Right lobe of liver (tissue), 6 donors: ENCODE measurements around the gene WDFY4. TPM values are rescaled to one million over a fixed set of nuclear protein-coding genes. Genes with fewer than 3 reads are reported as not detected.

Source experiments
- ATAC-seq, 4 donors: fragments of 200-7000 bp; cut with Tn5 transposase; one replicate each; pipeline ENCODE4 v1.9.1; 2020; ENCODE audit warnings: mild to moderate bottlenecking in 4 of 4, moderate library complexity in 4 of 4
- DNase-seq, 3 donors: peaks; one replicate each; pipeline ENCODE4 v3.0.0-alpha.2; 2020
- H3K27ac ChIP-seq, 3 donors: fragments of 200-600 bp; one replicate each; pipeline ENCODE4 v1.8.0; 2022
- H3K27me3 ChIP-seq, 2 donors: fragments of 200-600 bp; one replicate each; pipeline ENCODE4 v1.8.0; 2022
- H3K36me3 ChIP-seq, 4 donors: fragments of 200-600 bp; sonication (generic) in 1 of 4; one replicate each; pipeline versions ENCODE4 v1.5.1 to v1.8.0; 2017 to 2022; ENCODE audit warnings: control low read depth in 1 of 4
- H3K4me1 ChIP-seq, 4 donors: fragments of 200-600 bp; sonication (generic) in 1 of 4; one replicate each; pipeline versions ENCODE4 v1.5.1 to v1.8.0; 2017 to 2022; ENCODE audit warnings: control low read depth in 1 of 4
- H3K4me3 ChIP-seq, 3 donors: fragments of 200-600 bp; one replicate each; pipeline ENCODE4 v1.8.0; 2022
- H3K9me3 ChIP-seq, 4 donors: fragments of 200-600 bp; sonication (generic) in 1 of 4; one replicate each; pipeline versions ENCODE4 v1.5.1 to v1.8.0; 2017 to 2022; ENCODE audit warnings: control low read depth in 1 of 4
- CTCF ChIP-seq, 4 donors: fragments of 200-600 bp in 3 of 4; fragments of 450-650 bp in 1 of 4; IDR thresholded peaks; one replicate each; pipeline versions ENCODE4 v1.5.1 to v1.8.0; 2016 to 2022; ENCODE audit warnings: antibody characterized with exemption in 4 of 4, mild to moderate bottlenecking in 2 of 4
- POLR2A ChIP-seq: fragments of 450-650 bp; IDR thresholded peaks from one replicate; pipeline ENCODE4 v1.6.1; 2017; ENCODE audit warnings: antibody characterized with exemption, mild to moderate bottlenecking
- WGBS: methylation state at CpG from one replicate; pipeline ENCODE4 v1.1.6; 2018; ENCODE audit warnings: low coverage, low lambda C conversion rate; ENCODE audit not compliant: insufficient coverage; ENCODE audit errors: missing lambda C conversion rate; 5-methylcytosine and 5-hydroxymethylcytosine counted together
- intact Hi-C, 2 donors: fragments of 100-400 bp; cut with DNase I; formaldehyde crosslinking; loops; one replicate each; pipeline versions ENCODE4 v1.11.2 to v1.14.1; 2022
- total RNA-seq, 6 experiments: library from RNA; depleted of rRNA in 2 of 6; stranded (reverse); fragments of >200 nt in 2 of 6; fragmentation: NEBNext Ultra II Directional in 3 of 6; extraction: Animal tissue kit (Norgen Biotek cat#: 25700) in 3 of 6; gene quantifications; one replicate each; pipeline versions ENCODE4 v1.1.0 to v1.2.4, GENCODE V29; 2016 to 2023
- donor health status: DM: no; HTN: yes; CAD: no.
- donor health status: DM: no; HTN: no; CAD: no.
- donor health status: DM: no; HTN: no; CAD: no.
- donor health status: DM: no; HTN: yes; CAD: no.
- donor health status: DM: no; HTN: yes; CAD: no.

WDFY4 gene
- total RNA-seq, 6 experiments from 2014 or later = 1.4 to 4.1 (median 1.9) TPM

GRCh38 chr10:48800007-48800675 lies 115.5 kb downstream of the WDFY4 start:
- DNase-seq (no peak), ATAC-seq (peak; percentile 59 to 72 (median 63))
- Histone ChIP-seq H3K4me3 (no peak overlapping the region), H3K9me3 (no peaks in the 10 kb centered on the region), H3K27ac (peak overlapping the region in 2 of 3 donors; percentile 33 to 49), H3K4me1 (no peaks in the 10 kb centered on the region), H3K27me3 (no peaks in the 10 kb centered on the region), H3K36me3 (no peaks in the 10 kb centered on the region)
- 70% methylated on average over 12 of the region's 12 CpGs for WGBS
- TF ChIP-seq CTCF (IDR thresholded peaks at IDR 0.05) (no peak), POLR2A (no peak)
- intact Hi-C loops = no loop called here

- no peaks in the 10 kb centered on the region for H3K9me3 ChIP-seq
- no peak for TF ChIP-seq POLR2A
- TF ChIP-seq CTCF (IDR thresholded peaks at IDR 0.05) = no peak
- no peaks in the 10 kb centered on the region for H3K36me3 ChIP-seq
- no peak overlapping the region for H3K4me3 ChIP-seq
- ATAC-seq = no peak
- intact Hi-C loops = no loop called here
- no peak for DNase-seq
- H3K27ac ChIP-seq = peak overlapping the region in 2 of 3 donors; percentile 33 to 49
- H3K4me1 ChIP-seq = no peaks in the 10 kb centered on the region
- no peaks in the 10 kb centered on the region for H3K27me3 ChIP-seq
Observed at GRCh38 chr10:48801001-48801421, 116.3 kb downstream of the WDFY4 start.

- Histone ChIP-seq H3K36me3 (no peaks in the 10 kb centered on the region), H3K27ac (no peak overlapping the region), H3K4me3 (no peak overlapping the region), H3K4me1 (no peaks in the 10 kb centered on the region), H3K9me3 (no peaks in the 10 kb centered on the region), H3K27me3 (no peaks in the 10 kb centered on the region)
- no peak for ATAC-seq
- DNase-seq = no peak
- intact Hi-C loops = no loop called here
- TF ChIP-seq CTCF (IDR thresholded peaks at IDR 0.05) (no peak), POLR2A (no peak)
- WGBS = 73% methylated on average over 1 of the region's 2 CpGs
Observed at GRCh38 chr10:48802611-48803071, 118.0 kb downstream of the WDFY4 start.

- Histone ChIP-seq H3K9me3 (no peaks in the 10 kb centered on the region), H3K4me3 (no peak overlapping the region), H3K27ac (no peak overlapping the region), H3K4me1 (no peaks in the 10 kb centered on the region), H3K36me3 (no peaks in the 10 kb centered on the region), H3K27me3 (no peaks in the 10 kb centered on the region)
- DNase-seq = no peak
- TF ChIP-seq POLR2A = no peak
- TF ChIP-seq CTCF (IDR thresholded peaks at IDR 0.05) = no peak
- intact Hi-C loops = no loop called here
- no peak for ATAC-seq
- 48% methylated on average over 4 of the region's 4 CpGs for WGBS
Observed at GRCh38 chr10:48803801-48804584, 119.3 kb downstream of the WDFY4 start.
